ENCODE data around the gene PIGM. TPM values are rescaled to one million over a fixed set of nuclear protein-coding genes. Genes with fewer than 3 reads are reported as not detected.

The PIGM gene
- total RNA-seq, 2 experiments from 2014 or later, result 3.9 to 4.0 TPM

DNA sequence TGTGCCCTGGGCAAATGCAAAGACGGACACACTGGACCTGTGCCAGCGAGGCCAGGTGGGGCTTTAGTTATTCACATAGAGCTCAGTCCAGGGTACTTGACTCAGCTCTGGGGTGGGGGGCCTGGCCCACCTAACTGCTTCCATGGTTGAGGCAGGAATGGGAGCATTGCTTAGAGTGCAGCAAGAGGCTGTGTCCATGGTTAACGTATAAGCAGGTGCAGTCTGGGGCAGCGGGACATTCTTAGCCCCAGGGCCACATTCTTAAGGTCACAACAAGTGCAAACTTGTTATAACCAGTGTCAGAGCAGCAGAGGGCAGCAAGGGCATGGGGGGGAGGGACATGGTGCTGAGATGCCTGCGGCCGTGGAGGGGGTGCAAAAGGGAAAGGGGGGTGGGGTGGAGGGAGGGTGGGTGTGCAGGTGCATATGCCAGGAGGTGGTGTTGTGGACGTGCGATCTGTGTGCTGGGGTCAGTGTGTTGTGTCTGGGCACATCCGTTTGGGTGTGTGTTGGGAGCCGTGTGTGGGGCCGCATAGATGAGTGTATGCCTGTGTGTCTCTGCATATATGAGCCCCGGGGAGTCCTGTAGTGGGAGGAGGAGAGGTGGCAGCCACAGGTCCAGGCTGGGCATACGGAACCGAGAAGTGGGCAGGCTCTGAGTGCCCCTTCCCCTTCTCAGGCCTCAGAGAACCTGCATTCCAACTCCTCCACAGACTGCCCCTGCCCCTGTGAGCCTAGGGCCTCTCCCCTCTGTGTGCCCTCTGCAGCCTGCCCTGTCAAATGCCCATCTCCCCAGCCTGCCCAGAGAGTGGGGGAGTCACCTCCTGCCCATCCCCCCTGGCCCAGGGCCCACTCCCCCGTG is 29.8 kb upstream of the PIGM start:
- intact Hi-C loops (cut with micrococcal nuclease), result no loop called here
- no peaks in the 10 kb centered on the region for H3K9me3 Mint-ChIP-seq

DNA sequence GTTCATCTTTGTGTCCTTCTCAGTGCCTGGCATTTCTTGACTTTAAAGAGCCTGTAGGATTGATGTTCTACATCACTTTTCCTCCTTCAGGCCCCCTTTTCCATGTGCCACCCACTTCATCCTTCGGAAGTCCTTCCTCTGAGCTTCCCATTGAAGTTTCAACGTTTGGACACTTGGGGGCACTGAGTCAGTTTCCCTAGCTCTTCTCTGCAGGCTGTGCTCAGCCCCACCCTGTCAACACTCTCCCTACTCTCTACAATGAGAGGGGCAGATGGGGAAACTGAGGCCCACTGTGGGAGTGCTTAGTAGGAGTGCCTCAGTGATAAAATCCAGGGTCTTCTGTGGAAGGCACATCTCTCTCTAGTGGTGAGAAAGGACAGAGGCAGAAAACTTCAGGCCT is 26.3 kb upstream of the PIGM start:
- no peak overlapping the region for H3K27ac Mint-ChIP-seq
- POLR2A ChIA-PET, result interaction anchor here (1.4 kb wide), 1 partner anchor 13 kb away, joined by 3 read pairs; no protein-coding TSS in a partner anchor
- DNase-seq (no peak), ATAC-seq (no peak)
- no peaks in the 10 kb centered on the region for H3K36me3 Mint-ChIP-seq (ENCODE audit: low read depth)
- no peak overlapping the region for H3K4me3 Mint-ChIP-seq
- H3K9me3 Mint-ChIP-seq, result no peaks in the 10 kb centered on the region
- CTCF ChIA-PET, result interaction anchor here (1.2 to 33.7 kb wide), 5 partner anchors 13 to 52 kb away, joined by 4 to 693 read pairs (median 6); partner anchors contain the start of gene KCNJ9
- peaks cover 15% of the 10 kb centered on the region for H3K27me3 Mint-ChIP-seq
- no peaks in the 10 kb centered on the region for H3K4me1 Mint-ChIP-seq (ENCODE audit: low read depth)
- TF ChIP-seq, protein P1, sequence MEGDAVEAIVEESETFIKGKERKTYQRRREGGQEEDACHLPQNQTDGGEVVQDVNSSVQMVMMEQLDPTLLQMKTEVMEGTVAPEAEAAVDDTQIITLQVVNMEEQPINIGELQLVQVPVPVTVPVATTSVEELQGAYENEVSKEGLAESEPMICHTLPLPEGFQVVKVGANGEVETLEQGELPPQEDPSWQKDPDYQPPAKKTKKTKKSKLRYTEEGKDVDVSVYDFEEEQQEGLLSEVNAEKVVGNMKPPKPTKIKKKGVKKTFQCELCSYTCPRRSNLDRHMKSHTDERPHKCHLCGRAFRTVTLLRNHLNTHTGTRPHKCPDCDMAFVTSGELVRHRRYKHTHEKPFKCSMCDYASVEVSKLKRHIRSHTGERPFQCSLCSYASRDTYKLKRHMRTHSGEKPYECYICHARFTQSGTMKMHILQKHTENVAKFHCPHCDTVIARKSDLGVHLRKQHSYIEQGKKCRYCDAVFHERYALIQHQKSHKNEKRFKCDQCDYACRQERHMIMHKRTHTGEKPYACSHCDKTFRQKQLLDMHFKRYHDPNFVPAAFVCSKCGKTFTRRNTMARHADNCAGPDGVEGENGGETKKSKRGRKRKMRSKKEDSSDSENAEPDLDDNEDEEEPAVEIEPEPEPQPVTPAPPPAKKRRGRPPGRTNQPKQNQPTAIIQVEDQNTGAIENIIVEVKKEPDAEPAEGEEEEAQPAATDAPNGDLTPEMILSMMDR (IDR thresholded peaks at IDR 0.05), result no peak
- intact Hi-C loops (cut with micrococcal nuclease), result no loop called here

More for the DNA sequence above, 29.8 kb upstream of the PIGM start:
- Mint-ChIP-seq H3K27ac (no peak overlapping the region), H3K4me1 (ENCODE audit: low read depth) (no peaks in the 10 kb centered on the region), H3K4me3 (no peak overlapping the region), H3K36me3 (ENCODE audit: low read depth) (no peaks in the 10 kb centered on the region), H3K27me3 (peaks cover 3% of the 10 kb centered on the region)
- TF ChIP-seq, protein P1 (IDR thresholded peaks at IDR 0.05), result no peak
- no peak for DNase-seq
- ATAC-seq, result no peak
- POLR2A ChIA-PET, result no interaction called here
- CTCF ChIA-PET, result interaction anchor here (1.8 to 33.7 kb wide), 3 partner anchors 17 to 24 kb away, joined by 9 to 693 read pairs (median 67); partner anchors contain the start of gene KCNJ9

DNA sequence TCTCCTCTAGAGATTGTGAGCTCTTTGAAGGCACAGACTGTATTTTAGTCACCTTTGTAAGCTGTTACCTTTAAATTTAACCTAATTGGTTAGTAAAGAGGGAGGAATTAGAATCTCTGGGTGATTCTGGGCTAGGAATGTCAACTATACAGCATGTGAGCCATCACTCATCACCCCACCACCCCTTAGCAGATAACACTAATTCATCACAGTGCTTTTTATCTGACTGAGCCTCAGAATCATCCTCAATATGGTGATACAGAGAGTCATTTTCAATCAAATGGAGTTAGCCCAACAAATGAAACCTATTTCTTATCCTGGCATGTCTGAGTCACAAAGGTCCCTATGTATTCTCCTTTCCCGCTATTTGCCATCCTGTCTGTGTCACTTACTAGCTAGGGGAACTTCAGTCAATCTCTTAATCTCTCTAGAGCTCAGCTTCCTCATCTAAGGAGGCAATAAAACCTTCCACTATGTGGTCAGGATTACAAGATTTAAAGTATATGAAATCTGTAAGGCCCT is 24.9 kb upstream of the PIGM start:
- ChIA-PET CTCF (interaction anchor here (1.9 to 33.7 kb wide), 3 partner anchors 12 to 29 kb away, joined by 6 to 693 read pairs (median 67); partner anchors contain the start of gene KCNJ9), POLR2A (no interaction called here)
- TF ChIP-seq, protein P1 (IDR thresholded peaks at IDR 0.05), result no peak
- DNase-seq (no peak), ATAC-seq (no peak)
- H3K4me3 Mint-ChIP-seq, result no peak overlapping the region
- no peaks in the 10 kb centered on the region for H3K36me3 Mint-ChIP-seq (ENCODE audit: low read depth)
- H3K4me1 Mint-ChIP-seq (ENCODE audit: low read depth), result no peaks in the 10 kb centered on the region
- H3K27ac Mint-ChIP-seq, result no peak overlapping the region
- intact Hi-C loops (cut with micrococcal nuclease), result loop anchor here (2.0 kb wide), 1 partner anchor 20 kb away; no protein-coding TSS in a partner anchor
- peaks cover 18% of the 10 kb centered on the region for H3K27me3 Mint-ChIP-seq
- H3K9me3 Mint-ChIP-seq, result no peaks in the 10 kb centered on the region

DNA sequence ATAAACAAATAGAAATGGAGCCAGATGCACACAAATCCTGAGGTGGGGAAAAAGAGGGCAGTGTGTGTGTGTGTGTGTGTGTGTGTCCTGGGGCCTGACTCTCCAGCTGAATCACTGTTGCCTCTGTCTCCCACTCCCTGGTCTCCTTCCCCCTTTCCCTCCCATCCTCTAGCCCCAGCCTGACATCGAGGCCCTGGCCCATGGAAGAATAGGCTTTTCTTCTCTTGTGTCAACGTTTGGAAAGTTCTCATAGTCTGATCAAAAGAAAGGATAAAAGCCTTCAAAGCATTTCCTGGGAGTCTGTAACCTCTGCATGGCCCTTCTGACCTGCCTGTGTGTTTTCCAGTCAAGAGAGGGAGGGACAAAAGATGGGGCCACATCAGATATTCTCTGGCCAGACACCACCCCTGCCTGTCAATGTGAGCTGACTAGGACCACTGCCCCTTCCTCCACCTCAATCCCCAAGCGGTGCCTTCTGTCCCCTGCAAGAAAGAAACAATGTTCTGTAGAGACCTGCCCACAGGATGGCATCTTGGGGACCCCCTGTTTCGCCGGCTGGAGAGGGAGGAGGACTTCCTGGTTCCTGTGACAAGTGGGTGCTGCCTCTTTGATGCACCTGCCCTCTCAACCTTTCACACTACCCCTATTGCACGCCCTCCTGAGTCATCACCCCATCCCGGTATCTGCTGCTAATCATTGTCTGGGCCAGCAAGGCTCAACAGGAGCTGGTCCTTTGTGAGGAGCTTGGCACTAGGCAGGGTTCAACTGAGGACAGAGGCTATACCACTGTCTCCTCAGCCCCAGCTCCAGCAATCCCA is 22.0 kb upstream of the PIGM start:
- no peaks in the 10 kb centered on the region for H3K4me1 Mint-ChIP-seq (ENCODE audit: low read depth)
- ChIA-PET CTCF (interaction anchor here (2.1 to 21.6 kb wide), 4 partner anchors 8 to 198 kb away, joined by 4 to 693 read pairs (median 12); partner anchors contain the start of genes KCNJ10 and KCNJ9), POLR2A (interaction anchor here (1.4 kb wide), 1 partner anchor 22 kb away, joined by 5 read pairs; the partner anchor contains the start of gene PIGM)
- intact Hi-C loops (cut with micrococcal nuclease), result no loop called here
- H3K36me3 Mint-ChIP-seq (ENCODE audit: low read depth), result no peaks in the 10 kb centered on the region
- H3K9me3 Mint-ChIP-seq, result no peaks in the 10 kb centered on the region
- TF ChIP-seq, protein P1 (IDR thresholded peaks at IDR 0.05), result no peak
- no peak overlapping the region for H3K27ac Mint-ChIP-seq
- ATAC-seq, result no peak
- no peak overlapping the region for H3K4me3 Mint-ChIP-seq
- no peak for DNase-seq
- peaks cover 19% of the 10 kb centered on the region for H3K27me3 Mint-ChIP-seq
